Midbrain (tissue), 1 donor: ENCODE measurements around the gene NMU.
"Not testable (repeated sequence)": the region's sequence is repeated elsewhere in the genome, so short reads cannot be mapped to it uniquely, and the experiment has no call there.

Source experiments
- DNase-seq: peaks from one replicate; lab custom pipeline; 2025; lab: John Stamatoyannopoulos, UW

Gene NMU

GRCh38 chr4:55560096-55560495 is 76.0 kb downstream of the NMU start:
- DNase-seq, result no peak

GRCh38 chr4:55554453-55555030 is 81.6 kb downstream of the NMU start:
- no peak for DNase-seq

DNA sequence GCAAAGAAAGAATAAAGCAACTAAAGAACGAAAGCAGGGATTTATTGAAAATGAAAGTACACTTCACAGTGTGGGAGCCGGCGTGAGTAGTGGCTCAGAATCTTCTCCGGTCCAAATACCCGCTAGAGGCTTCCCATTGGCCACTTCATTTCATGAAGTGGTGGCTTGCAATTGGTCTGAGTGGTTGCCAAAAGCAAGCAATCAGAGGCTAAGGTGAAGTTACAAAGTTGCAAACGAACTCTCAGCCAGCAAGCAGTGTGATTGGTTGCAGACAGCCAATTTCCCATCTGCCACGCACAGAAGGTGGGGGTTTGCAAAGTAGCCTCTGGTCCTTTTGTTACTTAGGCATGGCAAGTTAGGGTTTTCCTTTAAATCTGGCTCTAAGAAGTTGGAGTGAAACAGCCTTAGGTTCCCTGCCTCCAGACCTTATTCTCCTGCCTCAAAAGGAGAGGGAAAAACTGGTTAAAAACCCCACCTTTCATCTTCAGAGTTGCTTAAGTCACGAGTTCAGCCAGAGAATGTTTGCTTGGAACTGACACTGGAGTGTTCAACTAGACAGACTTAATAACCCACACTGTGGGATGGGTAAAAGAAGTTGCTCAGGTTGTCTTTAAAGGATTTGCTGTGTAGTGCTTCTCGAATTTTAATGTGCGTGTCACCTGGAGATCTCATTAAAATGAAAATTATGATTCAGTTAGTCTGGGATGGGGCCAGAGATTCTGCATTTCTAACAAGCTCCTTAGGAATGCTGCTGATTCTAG is 82.5 kb downstream of the NMU start:
- DNase-seq, result no peak

GRCh38 chr4:55551964-55552363 is 84.1 kb downstream of the NMU start:
- not testable (repeated sequence) for DNase-seq

DNA sequence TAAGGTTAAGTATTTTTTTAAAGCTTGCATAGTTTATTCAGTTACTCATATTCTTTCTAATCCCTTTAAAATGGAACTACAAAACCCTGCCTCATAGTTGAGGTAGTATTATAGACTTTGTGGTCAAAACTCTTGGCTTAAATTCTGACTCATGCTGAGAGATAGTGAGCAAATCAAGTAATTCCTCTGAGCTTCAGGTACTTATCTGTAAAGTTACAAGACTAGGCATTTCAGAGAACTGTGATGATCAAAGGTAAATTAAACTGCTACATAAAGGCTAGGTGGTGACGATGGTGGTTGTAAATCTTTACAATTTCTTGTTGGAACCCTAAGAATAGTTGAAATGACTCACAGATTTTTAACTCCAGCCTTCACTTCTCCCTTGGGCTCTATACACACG is 86.2 kb downstream of the NMU start:
- DNase-seq, result no peak

DNA sequence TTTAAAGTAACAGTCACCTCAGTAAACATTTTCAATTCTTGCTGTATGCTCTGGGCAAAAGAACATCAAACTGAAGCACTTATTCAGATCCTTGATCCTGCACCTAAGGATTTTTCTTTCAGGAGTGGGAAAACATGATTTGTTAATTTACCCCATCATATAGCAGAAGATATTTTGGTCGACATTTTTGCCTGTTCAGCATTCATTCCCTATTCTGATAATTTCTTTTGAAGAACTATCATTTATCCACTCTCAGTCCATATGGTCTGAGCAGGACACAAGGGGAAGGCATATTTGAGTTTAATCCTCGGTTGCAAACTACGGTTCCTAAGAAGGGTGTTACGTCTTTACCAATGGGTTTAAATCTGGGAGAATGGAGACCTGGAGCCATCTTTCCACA is 88.2 kb downstream of the NMU start:
- DNase-seq, result no peak

DNA sequence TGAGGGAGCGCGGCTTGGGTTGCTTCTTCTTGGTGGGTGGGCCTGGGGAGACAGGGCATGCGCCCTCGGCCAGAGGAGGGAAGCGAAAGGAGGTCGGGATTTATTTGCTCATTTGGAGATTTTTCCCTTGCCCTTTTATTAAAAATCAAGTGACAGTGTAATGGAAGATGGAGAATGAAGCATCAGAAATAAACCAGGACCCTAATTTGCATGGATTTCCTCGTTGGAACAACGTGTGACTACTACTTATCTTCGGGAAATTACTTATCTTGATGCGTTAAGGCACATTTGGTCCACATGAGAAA is 88.7 kb downstream of the NMU start:
- DNase-seq, result peak; percentile 51

GRCh38 chr4:55546756-55547465 is 89.2 kb downstream of the NMU start, which contains the start of gene CLOCK:
TSS of gene CLOCK (minus strand) at chr4:55546909. CDS start at chr4:55482785, 64,124 bp downstream.
- peak; percentile 92 for DNase-seq

GRCh38 chr4:55546506-55546755 is 89.7 kb downstream of the NMU start:
- DNase-seq, result no peak

DNA sequence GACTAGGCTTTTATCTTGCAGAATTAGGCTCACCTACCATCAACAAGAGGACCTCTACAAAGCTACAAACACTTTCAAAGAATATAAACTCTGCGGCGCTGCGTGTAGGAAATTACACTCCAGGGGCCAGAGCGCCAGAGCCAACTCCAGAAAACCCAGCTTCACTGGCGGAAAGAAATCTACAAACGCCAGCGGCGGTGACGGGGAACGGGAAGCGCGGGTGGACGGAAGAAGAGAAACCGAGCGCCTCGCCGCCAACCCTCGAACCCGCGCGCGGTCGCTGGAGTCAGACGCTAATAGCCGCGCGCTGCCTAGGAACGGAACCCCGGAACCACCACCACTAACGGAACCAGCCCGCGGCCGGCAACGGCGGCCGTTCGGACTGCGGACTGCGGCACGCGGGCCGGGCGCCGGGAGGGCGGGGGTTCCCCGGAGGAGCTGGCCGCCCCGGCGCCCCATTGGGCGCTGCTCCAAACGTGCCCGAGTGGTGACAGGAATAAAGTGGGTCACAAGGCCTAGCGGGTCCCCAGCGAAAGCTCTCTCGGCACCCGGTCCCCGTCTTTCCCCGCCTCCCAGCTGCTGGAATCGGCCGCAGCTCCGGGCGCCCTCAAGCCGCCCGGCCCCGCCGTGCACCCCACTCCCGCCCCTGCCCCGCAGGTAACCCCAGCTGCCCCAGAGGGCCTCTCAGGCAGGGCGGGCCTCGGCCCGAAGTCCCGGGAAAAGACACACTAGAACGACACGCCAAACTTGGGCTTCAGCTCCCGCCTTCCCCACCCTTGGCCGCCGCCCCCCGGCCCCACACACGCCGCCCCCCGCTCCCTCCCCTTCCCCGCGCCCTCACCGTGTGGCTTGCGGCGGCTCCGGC is 90.2 kb downstream of the NMU start:
- DNase-seq, result peak; percentile 87
